Activated CD8-positive, alpha-beta T cell treated with anti-CD3 and anti-CD28 coated beads for 36 hours (primary cell): Measurements from ENCODE around the gene AMPH. TPM values are rescaled to one million over a fixed set of nuclear protein-coding genes. Genes with fewer than 3 reads are reported as not detected.

Source experiments
- ATAC-seq: fragments of 200-7000 bp; cut with Tn5 transposase; one replicate; pipeline ENCODE4 v1.10.0; 2021; ENCODE audit warnings: mild to moderate bottlenecking, moderate library complexity
- CTCF ChIA-PET: fragments of 350-600 bp; sonication (Branson Sonifier 250); formaldehyde crosslinking; loops from one replicate; lab custom pipeline; 2021; ENCODE audit warnings: antibody characterized with exemption; lab: Charles Lee
- POLR2A ChIA-PET: fragments of 350-600 bp; sonication (Branson Sonifier 250); formaldehyde crosslinking; loops from one replicate; lab custom pipeline; 2021; ENCODE audit warnings: antibody characterized with exemption; lab: Charles Lee
- DNase-seq: peaks from one replicate; pipeline ENCODE4 v3.0.0-alpha.2; 2020
- H3K27ac Mint-ChIP-seq: one replicate; pipeline ENCODE4 v1.8.0; 2021; ENCODE audit warnings: mild to moderate bottlenecking, mixed read lengths
- H3K27me3 Mint-ChIP-seq: one replicate; pipeline ENCODE4 v1.8.0; 2021; ENCODE audit warnings: mixed read lengths
- H3K36me3 Mint-ChIP-seq: one replicate; pipeline ENCODE4 v1.8.0; 2021; ENCODE audit warnings: low read depth, mixed read lengths
- H3K4me1 Mint-ChIP-seq: one replicate; pipeline ENCODE4 v1.8.0; 2021; ENCODE audit warnings: low read depth, mixed read lengths
- H3K4me3 Mint-ChIP-seq: one replicate; pipeline ENCODE4 v1.8.0; 2021; ENCODE audit warnings: mild to moderate bottlenecking, moderate library complexity, mixed read lengths
- H3K9me3 Mint-ChIP-seq: one replicate; pipeline ENCODE4 v1.8.0; 2021; ENCODE audit warnings: mixed read lengths
- CTCF ChIP-seq: fragments of 200-600 bp; IDR thresholded peaks from one replicate; pipeline ENCODE4 v1.8.0; 2022; ENCODE audit warnings: antibody characterized with exemption, mild to moderate bottlenecking
- intact Hi-C: fragments of 100-400 bp; cut with micrococcal nuclease; formaldehyde crosslinking; loops from one replicate; pipeline ENCODE4 v1.10.0; 2022
- total RNA-seq, 2 experiments: library from RNA; stranded (reverse); gene quantifications; one replicate each; pipeline ENCODE4 v1.2.3, GENCODE V29; 2021

Gene AMPH
- total RNA-seq, 2 experiments from 2014 or later = not detected

GRCh38 chr7:38394660-38395059 is 236.5 kb downstream of the AMPH start:
- ATAC-seq = no peak
- no peaks in the 10 kb centered on the region for H3K36me3 Mint-ChIP-seq
- intact Hi-C loops = no loop called here
- CTCF ChIA-PET = interaction anchor here (0.8 to 1.5 kb wide), 3 partner anchors 11 to 266 kb away, joined by 3 to 7 read pairs (median 4); no protein-coding TSS in a partner anchor
- H3K9me3 Mint-ChIP-seq = peaks cover 2% of the 10 kb centered on the region
- H3K4me1 Mint-ChIP-seq = peaks cover 5% of the 10 kb centered on the region
- DNase-seq = no peak
- TF ChIP-seq CTCF = no peak
- no peak overlapping the region for H3K27ac Mint-ChIP-seq
- H3K27me3 Mint-ChIP-seq = no peaks in the 10 kb centered on the region
- no peak overlapping the region for H3K4me3 Mint-ChIP-seq
- POLR2A ChIA-PET = no interaction called here

GRCh38 chr7:38393874-38394273 is 237.3 kb downstream of the AMPH start:
- no peak for DNase-seq
- peaks cover 5% of the 10 kb centered on the region for H3K4me1 Mint-ChIP-seq
- no peak overlapping the region for H3K27ac Mint-ChIP-seq
- H3K9me3 Mint-ChIP-seq = peaks cover 2% of the 10 kb centered on the region
- no peak overlapping the region for H3K4me3 Mint-ChIP-seq
- no peaks in the 10 kb centered on the region for H3K36me3 Mint-ChIP-seq
- CTCF ChIA-PET = interaction anchor here (0.8 to 1.5 kb wide), 3 partner anchors 10 to 267 kb away, joined by 3 to 7 read pairs (median 4); no protein-coding TSS in a partner anchor
- intact Hi-C loops = no loop called here
- no peak for TF ChIP-seq CTCF
- POLR2A ChIA-PET = no interaction called here
- H3K27me3 Mint-ChIP-seq = no peaks in the 10 kb centered on the region
- no peak for ATAC-seq

- intact Hi-C loops = no loop called here
- ChIA-PET CTCF (interaction anchor here (0.9 to 4.0 kb wide), 4 partner anchors 8 to 176 kb away, joined by 3 to 16 read pairs (median 4); no protein-coding TSS in a partner anchor), POLR2A (no interaction called here)
- no peak for DNase-seq
- no peak for ATAC-seq
- H3K27ac Mint-ChIP-seq = no peak overlapping the region
- TF ChIP-seq CTCF = no peak
- H3K4me3 Mint-ChIP-seq = no peak overlapping the region
- peaks cover 2% of the 10 kb centered on the region for H3K9me3 Mint-ChIP-seq
- no peaks in the 10 kb centered on the region for H3K27me3 Mint-ChIP-seq
- no peaks in the 10 kb centered on the region for H3K36me3 Mint-ChIP-seq
- H3K4me1 Mint-ChIP-seq = peaks cover 5% of the 10 kb centered on the region
These were observed 239.4 kb downstream of the AMPH start for GRCh38 chr7:38391751-38392150.

GRCh38 chr7:38385682-38386081 is 245.5 kb downstream of the AMPH start:
- Mint-ChIP-seq H3K36me3 (peaks cover 7% of the 10 kb centered on the region), H3K4me1 (peaks cover 3% of the 10 kb centered on the region), H3K4me3 (no peak overlapping the region), H3K27ac (no peak overlapping the region), H3K27me3 (no peaks in the 10 kb centered on the region), H3K9me3 (no peaks in the 10 kb centered on the region)
- no peak for ATAC-seq
- intact Hi-C loops = no loop called here
- TF ChIP-seq CTCF = no peak
- CTCF ChIA-PET = interaction anchor here (0.7 to 7.5 kb wide), 5 partner anchors 11 to 108 kb away, joined by 3 to 75 read pairs (median 5); no protein-coding TSS in a partner anchor
- no peak for DNase-seq
- POLR2A ChIA-PET = no interaction called here

- TF ChIP-seq CTCF = no peak
- Mint-ChIP-seq H3K27me3 (no peaks in the 10 kb centered on the region), H3K27ac (no peak overlapping the region), H3K4me1 (peaks cover 3% of the 10 kb centered on the region), H3K4me3 (no peak overlapping the region), H3K36me3 (peaks cover 15% of the 10 kb centered on the region), H3K9me3 (no peaks in the 10 kb centered on the region)
- POLR2A ChIA-PET = no interaction called here
- DNase-seq (no peak), ATAC-seq (no peak)
- CTCF ChIA-PET = interaction anchor here (1.9 to 7.5 kb wide), 3 partner anchors 9 to 16 kb away, joined by 9 to 75 read pairs (median 20); no protein-coding TSS in a partner anchor
- intact Hi-C loops = no loop called here
These were observed 247.9 kb downstream of the AMPH start for GRCh38 chr7:38383281-38383680.
